Measurements from ENCODE around the gene NTNG2.

NTNG2 gene

DNA sequence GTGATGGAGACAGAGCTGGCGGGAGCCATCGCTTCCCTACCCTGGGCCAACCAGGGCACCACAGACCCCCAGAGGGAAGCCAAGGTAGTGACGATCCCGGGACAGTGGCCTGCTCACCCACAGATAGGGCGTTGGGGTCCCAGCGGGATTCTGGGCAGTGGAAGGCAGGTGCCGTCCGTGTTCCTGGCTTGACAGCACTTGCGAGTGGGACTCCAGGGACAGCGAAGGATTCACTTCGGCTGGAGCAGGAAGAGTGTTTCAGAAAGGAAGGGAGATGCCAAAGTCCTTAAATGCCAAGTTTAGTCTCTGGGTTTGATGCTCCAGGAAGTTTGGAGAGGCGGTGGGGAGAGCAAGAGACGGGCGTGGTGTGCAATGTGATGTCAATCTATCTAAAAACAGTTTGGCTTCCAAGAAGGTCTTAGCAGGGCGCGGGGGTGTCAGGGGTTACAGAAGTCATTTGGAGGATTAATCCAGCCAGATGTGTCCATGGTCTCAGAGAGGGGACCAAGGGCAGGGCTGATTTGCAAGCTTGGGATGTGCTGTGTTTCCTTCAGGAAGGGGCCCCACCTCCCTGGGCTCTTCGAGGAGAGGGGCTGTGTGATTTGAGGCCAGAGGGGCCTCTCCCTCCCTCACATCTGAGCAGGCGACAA, 74.9 kb downstream of the NTNG2 start:
- H3K36me3 ChIP-seq (ENCODE audit: control insufficient read depth, insufficient read depth, low read length) = no peaks in the 10 kb centered on the region
- TF ChIP-seq, protein P1, sequence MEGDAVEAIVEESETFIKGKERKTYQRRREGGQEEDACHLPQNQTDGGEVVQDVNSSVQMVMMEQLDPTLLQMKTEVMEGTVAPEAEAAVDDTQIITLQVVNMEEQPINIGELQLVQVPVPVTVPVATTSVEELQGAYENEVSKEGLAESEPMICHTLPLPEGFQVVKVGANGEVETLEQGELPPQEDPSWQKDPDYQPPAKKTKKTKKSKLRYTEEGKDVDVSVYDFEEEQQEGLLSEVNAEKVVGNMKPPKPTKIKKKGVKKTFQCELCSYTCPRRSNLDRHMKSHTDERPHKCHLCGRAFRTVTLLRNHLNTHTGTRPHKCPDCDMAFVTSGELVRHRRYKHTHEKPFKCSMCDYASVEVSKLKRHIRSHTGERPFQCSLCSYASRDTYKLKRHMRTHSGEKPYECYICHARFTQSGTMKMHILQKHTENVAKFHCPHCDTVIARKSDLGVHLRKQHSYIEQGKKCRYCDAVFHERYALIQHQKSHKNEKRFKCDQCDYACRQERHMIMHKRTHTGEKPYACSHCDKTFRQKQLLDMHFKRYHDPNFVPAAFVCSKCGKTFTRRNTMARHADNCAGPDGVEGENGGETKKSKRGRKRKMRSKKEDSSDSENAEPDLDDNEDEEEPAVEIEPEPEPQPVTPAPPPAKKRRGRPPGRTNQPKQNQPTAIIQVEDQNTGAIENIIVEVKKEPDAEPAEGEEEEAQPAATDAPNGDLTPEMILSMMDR (IDR thresholded peaks at IDR 0.05; ENCODE audit: insufficient read depth, low read length, poor library complexity, severe bottlenecking) = no peak
- DNase-seq (ENCODE audit: extremely low read depth, insufficient read length) = no peak
- no peak overlapping the region for H3K4me3 ChIP-seq (replicated peaks; ENCODE audit: low read depth, low read length)
- H3K27me3 ChIP-seq (replicated peaks; ENCODE audit: control insufficient read depth, insufficient read depth, low read length) = peaks cover 1% of the 10 kb centered on the region

DNA sequence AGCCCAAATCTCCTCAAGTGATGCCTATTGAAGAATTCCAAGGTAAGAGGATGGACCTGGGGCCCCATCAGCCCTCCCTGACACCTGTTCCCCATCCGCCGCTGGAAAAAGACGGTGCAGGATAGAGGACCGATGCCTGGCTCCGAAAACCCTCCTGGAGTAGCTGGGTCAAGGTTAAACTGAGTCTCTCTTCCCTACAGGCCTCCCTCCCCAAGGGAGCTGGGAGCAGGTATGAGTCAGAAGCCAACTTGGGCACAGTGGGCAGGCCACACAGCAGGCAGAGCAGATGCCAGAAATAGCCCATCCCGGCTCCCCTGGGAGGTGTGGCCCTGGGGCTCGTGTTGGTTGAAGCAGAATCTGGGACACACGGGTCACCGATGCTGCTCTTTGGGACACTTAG, 75.6 kb downstream of the NTNG2 start:
- TF ChIP-seq, protein P1 (IDR thresholded peaks at IDR 0.05; ENCODE audit: insufficient read depth, low read length, poor library complexity, severe bottlenecking) = no peak
- Histone ChIP-seq H3K27me3 (replicated peaks; ENCODE audit: control insufficient read depth, insufficient read depth, low read length) (peaks cover 1% of the 10 kb centered on the region), H3K36me3 (ENCODE audit: control insufficient read depth, insufficient read depth, low read length) (no peaks in the 10 kb centered on the region), H3K4me3 (replicated peaks; ENCODE audit: low read depth, low read length) (no peak overlapping the region)
- DNase-seq (ENCODE audit: extremely low read depth, insufficient read length) = no peak

DNA sequence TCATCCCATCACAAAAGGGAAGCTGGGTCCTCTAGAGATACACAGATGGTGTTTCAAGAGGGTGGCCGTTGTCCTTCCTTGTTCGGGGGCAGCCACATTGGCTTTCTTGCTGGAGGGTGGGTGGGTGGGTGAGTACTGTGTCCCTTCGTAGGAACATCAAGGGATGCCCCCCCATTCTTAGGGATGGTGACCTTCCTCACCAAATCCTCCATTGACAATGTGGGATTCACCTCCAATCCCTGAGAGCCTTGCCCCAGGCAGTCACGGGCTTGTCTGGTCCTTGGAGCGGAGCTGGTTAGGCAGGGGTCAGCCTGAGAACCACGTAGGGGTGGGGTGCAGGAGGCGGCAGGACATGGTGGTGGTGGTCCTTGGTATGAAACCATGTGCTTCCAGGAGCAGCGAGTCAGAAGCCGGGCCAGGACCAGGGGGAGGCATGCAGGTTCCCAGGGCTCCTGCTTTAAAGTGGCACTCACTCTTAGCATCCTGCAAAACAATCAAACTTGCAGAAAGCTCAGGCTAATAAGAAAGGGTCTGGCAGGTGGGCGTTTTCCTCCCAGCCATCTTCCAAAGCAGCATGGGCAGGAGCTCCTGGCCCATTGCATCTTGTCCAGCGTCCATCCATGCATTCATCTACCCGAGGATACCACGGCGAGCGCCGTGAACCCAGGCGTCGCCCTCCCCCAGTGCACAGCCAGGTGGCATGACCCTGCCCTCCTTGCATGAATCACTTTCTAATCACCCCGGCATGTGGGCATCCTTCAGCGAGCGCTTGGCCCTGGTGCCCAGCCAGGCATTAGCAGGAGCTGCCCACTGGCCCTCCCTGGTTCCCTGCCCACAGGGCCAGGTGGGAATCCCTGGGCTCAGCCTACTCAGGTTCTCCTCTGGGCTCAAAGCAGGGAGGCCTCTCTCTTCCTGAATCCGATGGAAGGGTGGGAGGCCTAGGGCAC, 76.4 kb downstream of the NTNG2 start:
- Histone ChIP-seq H3K4me3 (replicated peaks; ENCODE audit: low read depth, low read length) (no peak overlapping the region), H3K36me3 (ENCODE audit: control insufficient read depth, insufficient read depth, low read length) (no peaks in the 10 kb centered on the region), H3K27me3 (replicated peaks; ENCODE audit: control insufficient read depth, insufficient read depth, low read length) (peaks cover under 1% of the 10 kb centered on the region)
- TF ChIP-seq, protein P1 (IDR thresholded peaks at IDR 0.05; ENCODE audit: insufficient read depth, low read length, poor library complexity, severe bottlenecking) = no peak
- DNase-seq (ENCODE audit: extremely low read depth, insufficient read length) = no peak

GRCh38 chr9:132238992-132239391, 77.1 kb downstream of the NTNG2 start:
- Histone ChIP-seq H3K36me3 (ENCODE audit: control insufficient read depth, insufficient read depth, low read length) (no peaks in the 10 kb centered on the region), H3K4me3 (replicated peaks; ENCODE audit: low read depth, low read length) (no peak overlapping the region), H3K27me3 (replicated peaks; ENCODE audit: control insufficient read depth, insufficient read depth, low read length) (no peaks in the 10 kb centered on the region; the same call in none of the 2 replicates)
- TF ChIP-seq, protein P1 (IDR thresholded peaks at IDR 0.05; ENCODE audit: insufficient read depth, low read length, poor library complexity, severe bottlenecking) = no peak
- no peak for DNase-seq (ENCODE audit: extremely low read depth, insufficient read length)

DNA sequence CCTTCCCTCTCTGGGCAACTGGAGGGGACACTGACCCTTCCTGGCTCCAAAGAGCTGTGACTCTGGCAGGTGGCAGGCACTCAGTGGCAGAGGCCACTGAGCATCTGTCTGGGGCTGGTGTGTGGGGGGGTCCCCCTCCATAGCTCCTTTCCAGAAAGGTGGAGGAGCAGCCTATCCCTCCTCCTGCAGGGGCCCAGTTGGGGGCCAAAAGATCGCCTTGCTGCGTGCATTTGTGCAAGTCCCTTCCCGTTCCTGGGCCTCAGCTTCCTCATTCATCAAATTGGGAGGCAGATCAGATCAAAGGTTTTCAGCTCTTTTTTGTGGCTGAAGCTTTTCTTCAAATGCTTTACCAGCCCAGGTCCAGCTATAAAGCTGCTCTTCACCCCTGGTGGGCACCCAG, 77.7 kb downstream of the NTNG2 start:
- Histone ChIP-seq H3K36me3 (ENCODE audit: control insufficient read depth, insufficient read depth, low read length) (no peaks in the 10 kb centered on the region), H3K27me3 (replicated peaks; ENCODE audit: control insufficient read depth, insufficient read depth, low read length) (no peaks in the 10 kb centered on the region; the same call in none of the 2 replicates), H3K4me3 (replicated peaks; ENCODE audit: low read depth, low read length) (no peak overlapping the region)
- DNase-seq (ENCODE audit: extremely low read depth, insufficient read length) = no peak
- TF ChIP-seq, protein P1 (IDR thresholded peaks at IDR 0.05; ENCODE audit: insufficient read depth, low read length, poor library complexity, severe bottlenecking) = no peak

Data from GM06990 (cell line).